ENCODE measurements around the gene LIPI.

The LIPI gene

GRCh38 chr21:14243461-14243860, 32.7 kb upstream of the LIPI start (continued):
- TF ChIP-seq ZNF677 (tag by site-specific recombination; IDR thresholded peaks at IDR 0.05) (no peak), HOXC10 (CRISPR knock-in tag; IDR thresholded peaks at IDR 0.05) (no peak), PRDM1 (tag by site-specific recombination; IDR thresholded peaks at IDR 0.05) (no peak), KLF17 (tag by site-specific recombination; IDR thresholded peaks at IDR 0.05) (no peak)

GRCh38 chr21:14241297-14241696, 30.5 kb upstream of the LIPI start:
- H3K4me3 ChIP-seq (ENCODE audit: low read depth, low read length), result no peak overlapping the region
- H3K36me3 ChIP-seq (ENCODE audit: control insufficient read depth in 2 of 2, insufficient read depth in 1 of 2, low read length in 2 of 2), result no peaks in the 10 kb centered on the region
- CTCF ChIA-PET, result interaction anchor here (1.4 kb wide), 1 partner anchor 18 kb away, joined by 5 read pairs; no protein-coding TSS in a partner anchor
- TF ChIP-seq ZNF510 (tag by site-specific recombination; IDR thresholded peaks at IDR 0.05; ENCODE audit: insufficient replicate concordance) (no peak), WT1 (tag by site-specific recombination; IDR thresholded peaks at IDR 0.05) (no peak), ZNF239 (tag by site-specific recombination; IDR thresholded peaks at IDR 0.05) (no peak), ZSCAN30 (tag by site-specific recombination; IDR thresholded peaks at IDR 0.05) (no peak), ZNF596 (tag by site-specific recombination; IDR thresholded peaks at IDR 0.05) (no peak), AEBP2 (tag by site-specific recombination; IDR thresholded peaks at IDR 0.05; ENCODE audit: borderline replicate concordance) (no peak), FEZF1 (tag by site-specific recombination; IDR thresholded peaks at IDR 0.05) (no peak), ZNF626 (tag by site-specific recombination; IDR thresholded peaks at IDR 0.05) (no peak), ZNF184 (tag by site-specific recombination; IDR thresholded peaks at IDR 0.05) (no peak), ZBTB26 (tag by site-specific recombination; optimal IDR thresholded peaks at IDR 0.05) (no peak), ZNF266 (tag by site-specific recombination; IDR thresholded peaks at IDR 0.05; ENCODE audit: low read depth) (no peak), ZNF302 (tag by site-specific recombination; IDR thresholded peaks at IDR 0.05; ENCODE audit: low read depth) (no peak)
- no peaks in the 10 kb centered on the region for H3K4me1 ChIP-seq (ENCODE audit: control insufficient read depth, insufficient read depth, low read length)
- POLR2A ChIA-PET, result no interaction called here
- H3K9me3 ChIP-seq (ENCODE audit: control insufficient read depth, insufficient read depth, low read depth, low read length), result no peaks in the 10 kb centered on the region
- no peak overlapping the region for H3K27ac ChIP-seq (ENCODE audit: extremely low read depth, low read depth, low read length)

GRCh38 chr21:14239281-14239680, 28.5 kb upstream of the LIPI start:
- H3K4me3 ChIP-seq (ENCODE audit: low read depth, low read length), result no peak overlapping the region
- TF ChIP-seq YY1 (tag by site-specific recombination; IDR thresholded peaks at IDR 0.05) (no peak), KLF10 (tag by site-specific recombination; IDR thresholded peaks at IDR 0.05) (no peak), TCF7L2 (IDR thresholded peaks at IDR 0.05; ENCODE audit: borderline replicate concordance, low read depth, low read length) (no peak), ZNF2 (tag by site-specific recombination; IDR thresholded peaks at IDR 0.05) (no peak), KLF1 (tag by site-specific recombination; IDR thresholded peaks at IDR 0.05) (no peak), GFI1B (tag by site-specific recombination; IDR thresholded peaks at IDR 0.05) (no peak), ZNF24 (tag by site-specific recombination; IDR thresholded peaks at IDR 0.05) (no peak), ZNF701 (tag by site-specific recombination; IDR thresholded peaks at IDR 0.05) (no peak), ZBTB8A (tag by site-specific recombination; IDR thresholded peaks at IDR 0.05) (no peak)
- ChIA-PET POLR2A (no interaction called here), CTCF (interaction anchor here (0.8 to 2.0 kb wide), 3 partner anchors 14 to 73 kb away, joined by 5 to 6 read pairs (median 5); no protein-coding TSS in a partner anchor)
- no peaks in the 10 kb centered on the region for H3K9me3 ChIP-seq (ENCODE audit: control insufficient read depth, insufficient read depth, low read depth, low read length)
- no peaks in the 10 kb centered on the region for H3K4me1 ChIP-seq (ENCODE audit: control insufficient read depth, insufficient read depth, low read length)
- H3K36me3 ChIP-seq (ENCODE audit: control insufficient read depth in 2 of 2, insufficient read depth in 1 of 2, low read length in 2 of 2), result no peaks in the 10 kb centered on the region
- H3K27ac ChIP-seq (ENCODE audit: extremely low read depth, low read depth, low read length), result no peak overlapping the region
